ENCODE measurements around the gene TNK1. TPM values are rescaled to one million over a fixed set of nuclear protein-coding genes. Genes with fewer than 3 reads are reported as not detected.

TNK1 gene
- polyA plus RNA-seq, 1 donor from 2014 or later: 0.83 TPM

- Histone ChIP-seq H3K27ac (ENCODE audit: low read length) (peak overlapping the region; percentile 58), H3K9ac (ENCODE audit: low read length) (peak overlapping the region; percentile 93)
Measured at GRCh38 chr17:7393613-7394451, 12.9 kb downstream of the TNK1 start.

GRCh38 chr17:7394452-7395191, 13.7 kb downstream of the TNK1 start, which contains the start of gene PLSCR3:
Gene PLSCR3 (minus strand): TSS chr17:7394525. CDS start chr17:7394110, 415 bp downstream.
- no peaks in the 10 kb centered on the region for H3K9me3 ChIP-seq (ENCODE audit: low read length)
- peak; percentile 71 for TF ChIP-seq POLR2AphosphoS5 (IDR thresholded peaks at IDR 0.05)
- peak; percentile 14 for TF ChIP-seq EP300 (conservative IDR thresholded peaks at IDR 0.05; ENCODE audit: poor library complexity, severe bottlenecking)
- TF ChIP-seq RAD21 (conservative IDR thresholded peaks at IDR 0.05): peak; percentile 46
- TF ChIP-seq MXI1 (conservative IDR thresholded peaks at IDR 0.05; ENCODE audit: poor library complexity, severe bottlenecking): peak; percentile 87
- TF ChIP-seq REST (IDR thresholded peaks at IDR 0.05; ENCODE audit: borderline replicate concordance): no peak
- TF ChIP-seq, protein P1, sequence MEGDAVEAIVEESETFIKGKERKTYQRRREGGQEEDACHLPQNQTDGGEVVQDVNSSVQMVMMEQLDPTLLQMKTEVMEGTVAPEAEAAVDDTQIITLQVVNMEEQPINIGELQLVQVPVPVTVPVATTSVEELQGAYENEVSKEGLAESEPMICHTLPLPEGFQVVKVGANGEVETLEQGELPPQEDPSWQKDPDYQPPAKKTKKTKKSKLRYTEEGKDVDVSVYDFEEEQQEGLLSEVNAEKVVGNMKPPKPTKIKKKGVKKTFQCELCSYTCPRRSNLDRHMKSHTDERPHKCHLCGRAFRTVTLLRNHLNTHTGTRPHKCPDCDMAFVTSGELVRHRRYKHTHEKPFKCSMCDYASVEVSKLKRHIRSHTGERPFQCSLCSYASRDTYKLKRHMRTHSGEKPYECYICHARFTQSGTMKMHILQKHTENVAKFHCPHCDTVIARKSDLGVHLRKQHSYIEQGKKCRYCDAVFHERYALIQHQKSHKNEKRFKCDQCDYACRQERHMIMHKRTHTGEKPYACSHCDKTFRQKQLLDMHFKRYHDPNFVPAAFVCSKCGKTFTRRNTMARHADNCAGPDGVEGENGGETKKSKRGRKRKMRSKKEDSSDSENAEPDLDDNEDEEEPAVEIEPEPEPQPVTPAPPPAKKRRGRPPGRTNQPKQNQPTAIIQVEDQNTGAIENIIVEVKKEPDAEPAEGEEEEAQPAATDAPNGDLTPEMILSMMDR (IDR thresholded peaks at IDR 0.05; ENCODE audit: poor library complexity, severe bottlenecking): peak; percentile 72
- no peak for TF ChIP-seq EZH2 (IDR thresholded peaks at IDR 0.05; ENCODE audit: borderline replicate concordance, insufficient read depth, low read length, poor library complexity, severe bottlenecking)
- TF ChIP-seq SMC3 (conservative IDR thresholded peaks at IDR 0.05; ENCODE audit: poor library complexity): peak; percentile 59
- H3F3A ChIP-seq (ENCODE audit: insufficient read depth, low read length, poor library complexity, severe bottlenecking): no peaks in the 10 kb centered on the region
- H3K4me3 ChIP-seq (ENCODE audit: low read length): peak within 1 kb of the TSS; percentile 93
- H3K36me3 ChIP-seq (ENCODE audit: insufficient read depth, low read length): no peaks in the 10 kb centered on the region
- peak within 1 kb of the TSS; percentile 65 for H2AFZ ChIP-seq (ENCODE audit: low read depth, low read length)
- H3K9me2 ChIP-seq (ENCODE audit: insufficient read depth, low read length): no peaks in the 10 kb centered on the region
- H3K27me3 ChIP-seq (ENCODE audit: insufficient read depth, low read depth, low read length): no peaks in the 10 kb centered on the region
- peak within 1 kb of the TSS; percentile 80 for H3K4me2 ChIP-seq (ENCODE audit: low read length)
- H4K20me1 ChIP-seq (ENCODE audit: insufficient read depth): no peaks in the 10 kb centered on the region
- no peaks in the 10 kb centered on the region for H3K79me2 ChIP-seq (replicated peaks; ENCODE audit: insufficient read depth, low read length)
- peak within 1 kb of the TSS; percentile 93 for H3K9ac ChIP-seq (ENCODE audit: low read length)
- peak within 1 kb of the TSS; percentile 67 for H3K27ac ChIP-seq (ENCODE audit: low read length)

More at GRCh38 chr17:7393613-7394451, 12.9 kb downstream of the TNK1 start:
- Histone ChIP-seq H2AFZ (ENCODE audit: low read depth, low read length) (peak overlapping the region; percentile 65), H3K36me3 (ENCODE audit: insufficient read depth, low read length) (peaks cover 6% of the 10 kb centered on the region), H4K20me1 (ENCODE audit: insufficient read depth) (no peaks in the 10 kb centered on the region), H3K9me3 (ENCODE audit: low read length) (no peaks in the 10 kb centered on the region), H3K4me3 (ENCODE audit: low read length) (peak overlapping the region; percentile 93), H3K79me2 (replicated peaks; ENCODE audit: insufficient read depth, low read length) (no peaks in the 10 kb centered on the region), H3K4me2 (ENCODE audit: low read length) (peak overlapping the region; percentile 80), H3K27me3 (ENCODE audit: insufficient read depth, low read depth, low read length) (no peaks in the 10 kb centered on the region), H3K9me2 (ENCODE audit: insufficient read depth, low read length) (no peaks in the 10 kb centered on the region), H3F3A (ENCODE audit: insufficient read depth, low read length, poor library complexity, severe bottlenecking) (no peaks in the 10 kb centered on the region)
- TF ChIP-seq SMC3 (conservative IDR thresholded peaks at IDR 0.05; ENCODE audit: poor library complexity) (peak; percentile 31), EP300 (conservative IDR thresholded peaks at IDR 0.05; ENCODE audit: poor library complexity, severe bottlenecking) (no peak), RAD21 (conservative IDR thresholded peaks at IDR 0.05) (peak; percentile 47), POLR2AphosphoS5 (IDR thresholded peaks at IDR 0.05) (peak; percentile 1), MXI1 (conservative IDR thresholded peaks at IDR 0.05; ENCODE audit: poor library complexity, severe bottlenecking) (peak; percentile 23)
- TF ChIP-seq, protein P1 (IDR thresholded peaks at IDR 0.05; ENCODE audit: poor library complexity, severe bottlenecking): peak; percentile 48

All from neural cell (in vitro differentiated cells).